Uterus (tissue), 4 donors: ENCODE results near the gene HS6ST1. TPM values are rescaled to one million over a fixed set of nuclear protein-coding genes. Genes with fewer than 3 reads are reported as not detected.

Experiments used
- DNase-seq, 2 donors: peaks; one replicate each; pipeline ENCODE4 v3.0.0-alpha.2; 2019 to 2020
- H3K27ac ChIP-seq, 2 donors: fragments of 200-600 bp; sonication (generic); 1 replicate in 1 of 2; 2 replicates in 1 of 2; pipeline ENCODE4 v1.5.1; 2016 to 2018
- H3K27me3 ChIP-seq, 2 donors: fragments of 200-600 bp; sonication (generic); one replicate each; pipeline ENCODE4 v1.5.1; 2018 to 2019; ENCODE audit warnings: control low read depth in 1 of 2
- H3K36me3 ChIP-seq, 2 donors: fragments of 200-600 bp; sonication (generic); one replicate each; pipeline ENCODE4 v1.5.1; 2019; ENCODE audit warnings: control low read depth in 1 of 2
- H3K4me1 ChIP-seq, 2 donors: fragments of 200-600 bp; sonication (generic); one replicate each; pipeline ENCODE4 v1.5.1; 2018 to 2019; ENCODE audit warnings: control low read depth in 1 of 2
- H3K4me3 ChIP-seq, 2 donors: fragments of 200-600 bp; sonication (generic); 1 replicate in 1 of 2; 2 replicates in 1 of 2; pipeline ENCODE4 v1.5.1; 2018 to 2019; ENCODE audit warnings: mild to moderate bottlenecking in 1 of 2
- H3K9me3 ChIP-seq, 2 donors: fragments of 200-600 bp; sonication (generic); one replicate each; pipeline ENCODE4 v1.5.1; 2019; ENCODE audit warnings: control low read depth in 1 of 2
- CTCF ChIP-seq, 4 experiments: fragments of 200-600 bp in 2 of 4; fragments of 450-650 bp in 2 of 4; sonication (generic) in 2 of 4; IDR thresholded peaks; one replicate each; pipeline ENCODE4 v1.5.1; 2016 to 2019; ENCODE audit warnings: antibody characterized with exemption in 4 of 4, mild to moderate bottlenecking in 2 of 4, moderate library complexity in 1 of 4
- POLR2A ChIP-seq, 2 donors: fragments of 450-650 bp; IDR thresholded peaks; one replicate each; pipeline ENCODE4 v1.6.1; 2016; ENCODE audit warnings: antibody characterized with exemption in 2 of 2, mild to moderate bottlenecking in 1 of 2, moderate library complexity in 1 of 2
- intact Hi-C: fragments of 100-400 bp; cut with DNase I; formaldehyde crosslinking; loops from one replicate; pipeline ENCODE4 v1.15.1; 2023; ENCODE audit warnings: low total_unique reads
- total RNA-seq, 4 donors: library from RNA; depleted of rRNA in 3 of 4; stranded (reverse); fragments of >200 nt in 3 of 4; gene quantifications; one replicate each; pipeline versions ENCODE4 v1.1.0 to v1.2.4, GENCODE V29; 2014 to 2023
- donor health status: DM: yes; HTN: yes; CAD: no.

HS6ST1 gene
- total RNA-seq, 4 donors from 2014 or later: 22.7 to 198 (median 37.4) TPM

GRCh38 chr2:128309280-128310093 is 9.2 kb downstream of the HS6ST1 start:
- H3K27ac ChIP-seq: peak overlapping the region in 1 of 2 donors; percentile 40
- intact Hi-C loops: no loop called here
- no peaks in the 10 kb centered on the region for H3K36me3 ChIP-seq
- no peak overlapping the region for H3K4me3 ChIP-seq
- no peaks in the 10 kb centered on the region for H3K9me3 ChIP-seq
- peaks cover 0 to 21% of the 10 kb centered on the region in 2 donors for H3K4me1 ChIP-seq
- TF ChIP-seq POLR2A (IDR thresholded peaks at IDR 0.05): no peak
- no peak for TF ChIP-seq CTCF (IDR thresholded peaks at IDR 0.05)
- H3K27me3 ChIP-seq: no peaks in the 10 kb centered on the region
- peak; percentile 42 to 54 for DNase-seq

GRCh38 chr2:128308889-128309279 is 9.8 kb downstream of the HS6ST1 start:
- H3K36me3 ChIP-seq: no peaks in the 10 kb centered on the region
- H3K27ac ChIP-seq: no peak overlapping the region
- H3K9me3 ChIP-seq: no peaks in the 10 kb centered on the region
- intact Hi-C loops: no loop called here
- no peaks in the 10 kb centered on the region for H3K27me3 ChIP-seq
- no peak overlapping the region for H3K4me3 ChIP-seq
- TF ChIP-seq CTCF (IDR thresholded peaks at IDR 0.05) (no peak), POLR2A (IDR thresholded peaks at IDR 0.05) (no peak)
- H3K4me1 ChIP-seq: peaks cover 0 to 21% of the 10 kb centered on the region in 2 donors
- DNase-seq: no peak

- Histone ChIP-seq H3K4me3 (no peak overlapping the region), H3K9me3 (no peaks in the 10 kb centered on the region), H3K27me3 (no peaks in the 10 kb centered on the region), H3K36me3 (no peaks in the 10 kb centered on the region), H3K27ac (no peak overlapping the region), H3K4me1 (peaks cover 0 to 21% of the 10 kb centered on the region in 2 donors)
- peak; percentile 13 to 14 for DNase-seq
- intact Hi-C loops: no loop called here
- TF ChIP-seq POLR2A (IDR thresholded peaks at IDR 0.05) (no peak), CTCF (IDR thresholded peaks at IDR 0.05) (no peak)
Observed at GRCh38 chr2:128308284-128308731, 10.4 kb downstream of the HS6ST1 start.

- H3K27ac ChIP-seq: no peak overlapping the region
- H3K9me3 ChIP-seq: no peaks in the 10 kb centered on the region
- peak; percentile 13 to 16 for DNase-seq
- H3K27me3 ChIP-seq: no peaks in the 10 kb centered on the region
- TF ChIP-seq CTCF (IDR thresholded peaks at IDR 0.05): no peak
- no peak for TF ChIP-seq POLR2A (IDR thresholded peaks at IDR 0.05)
- H3K4me1 ChIP-seq: peaks cover 0 to 21% of the 10 kb centered on the region in 2 donors
- H3K4me3 ChIP-seq: no peak overlapping the region
- intact Hi-C loops: no loop called here
- no peaks in the 10 kb centered on the region for H3K36me3 ChIP-seq
Observed at GRCh38 chr2:128307595-128307994, 11.1 kb downstream of the HS6ST1 start.

- intact Hi-C loops: no loop called here
- no peaks in the 10 kb centered on the region for H3K27me3 ChIP-seq
- H3K36me3 ChIP-seq: no peaks in the 10 kb centered on the region
- DNase-seq: peak in 1 of 2 donors; percentile 16
- H3K4me3 ChIP-seq: no peak overlapping the region
- no peak for TF ChIP-seq POLR2A (IDR thresholded peaks at IDR 0.05)
- no peak for TF ChIP-seq CTCF (IDR thresholded peaks at IDR 0.05)
- H3K9me3 ChIP-seq: no peaks in the 10 kb centered on the region
- peak overlapping the region; percentile 62 to 78 for H3K27ac ChIP-seq
- peaks cover 0 to 21% of the 10 kb centered on the region in 2 donors for H3K4me1 ChIP-seq
Observed at GRCh38 chr2:128306931-128307460, 11.7 kb downstream of the HS6ST1 start.
